Tibial artery (tissue), 4 donors: ENCODE results near the gene LNP1.

Experiments
- DNase-seq, 2 donors: peaks; one replicate each; pipeline ENCODE4 v3.0.0-alpha.2; 2019
- H3K27ac ChIP-seq, 2 donors: fragments of 200-600 bp; sonication (generic) in 1 of 2; 1 replicate in 1 of 2; 2 replicates in 1 of 2; pipeline ENCODE4 v1.5.1; 2018 to 2019; ENCODE audit warnings: mild to moderate bottlenecking in 1 of 2
- H3K27me3 ChIP-seq, 2 donors: fragments of 200-600 bp; sonication (generic) in 1 of 2; one replicate each; pipeline versions ENCODE4 v1.5.1 to v1.6.0; 2016 to 2019
- H3K36me3 ChIP-seq, 3 donors: fragments of 200-600 bp; sonication (generic) in 2 of 3; one replicate each; pipeline ENCODE4 v1.5.1; 2016 to 2019; ENCODE audit warnings: mild to moderate bottlenecking in 2 of 3
- H3K4me1 ChIP-seq, 4 donors: fragments of 200-600 bp; sonication (generic) in 2 of 4; 1 replicate in 3 of 4; 2 replicates in 1 of 4; pipeline ENCODE4 v1.5.1; 2016 to 2019
- H3K4me3 ChIP-seq, 2 donors: fragments of 200-600 bp; sonication (generic) in 1 of 2; 1 replicate in 1 of 2; 2 replicates in 1 of 2; pipeline ENCODE4 v1.5.1; 2018 to 2019; ENCODE audit warnings: mild to moderate bottlenecking in 2 of 2
- H3K9me3 ChIP-seq, 3 donors: fragments of 200-600 bp; sonication (generic) in 1 of 3; one replicate each; pipeline ENCODE4 v1.5.1; 2016 to 2019
- CTCF ChIP-seq, 2 experiments: fragments of 200-600 bp in 1 of 2; fragments of 450-650 bp in 1 of 2; IDR thresholded peaks; one replicate each; pipeline ENCODE4 v1.5.1; 2017 to 2019; ENCODE audit warnings: antibody characterized with exemption in 2 of 2, mild to moderate bottlenecking in 1 of 2, moderate library complexity in 1 of 2
- intact Hi-C: fragments of 100-400 bp; cut with DNase I; formaldehyde crosslinking; loops from one replicate; pipeline ENCODE4 v1.15.0; 2023; ENCODE audit warnings: low total_unique reads

Gene LNP1

GRCh38 chr3:100413613-100414012 is 12.3 kb downstream of the LNP1 start:
- H3K36me3 ChIP-seq = peaks cover 0 to 24% (median 12%) of the 10 kb centered on the region in 3 donors
- no peak overlapping the region for H3K27ac ChIP-seq
- no peak overlapping the region for H3K4me3 ChIP-seq
- intact Hi-C loops = no loop called here
- TF ChIP-seq CTCF (IDR thresholded peaks at IDR 0.05) = no peak
- DNase-seq = no peak
- H3K9me3 ChIP-seq = peaks cover 0 to 8% (median 0%) of the 10 kb centered on the region in 3 donors
- no peaks in the 10 kb centered on the region for H3K27me3 ChIP-seq
- H3K4me1 ChIP-seq = no peaks in the 10 kb centered on the region

- TF ChIP-seq CTCF (IDR thresholded peaks at IDR 0.05) = no peak
- no peak overlapping the region for H3K4me3 ChIP-seq
- no peaks in the 10 kb centered on the region for H3K27me3 ChIP-seq
- no peaks in the 10 kb centered on the region for H3K4me1 ChIP-seq
- H3K36me3 ChIP-seq = peaks cover 0 to 22% (median 8%) of the 10 kb centered on the region in 3 donors
- intact Hi-C loops = no loop called here
- DNase-seq = no peak
- no peak overlapping the region for H3K27ac ChIP-seq
- peaks cover 0 to 5% (median 0%) of the 10 kb centered on the region in 3 donors for H3K9me3 ChIP-seq
These were observed 14.8 kb downstream of the LNP1 start for GRCh38 chr3:100416176-100416575.

- H3K4me3 ChIP-seq = no peak overlapping the region
- H3K27ac ChIP-seq = no peak overlapping the region
- no peaks in the 10 kb centered on the region for H3K9me3 ChIP-seq
- peaks cover 0 to 15% (median 3%) of the 10 kb centered on the region in 3 donors for H3K36me3 ChIP-seq
- H3K27me3 ChIP-seq = no peaks in the 10 kb centered on the region
- DNase-seq = no peak
- intact Hi-C loops = no loop called here
- TF ChIP-seq CTCF (IDR thresholded peaks at IDR 0.05) = no peak
- H3K4me1 ChIP-seq = no peaks in the 10 kb centered on the region
These were observed 15.5 kb downstream of the LNP1 start for GRCh38 chr3:100416863-100417262.

GRCh38 chr3:100419406-100419805 is 18.1 kb downstream of the LNP1 start:
- Histone ChIP-seq H3K4me1 (no peaks in the 10 kb centered on the region), H3K4me3 (no peak overlapping the region), H3K27ac (no peak overlapping the region), H3K36me3 (peaks cover 0 to 3% (median 0%) of the 10 kb centered on the region in 3 donors), H3K9me3 (no peaks in the 10 kb centered on the region), H3K27me3 (no peaks in the 10 kb centered on the region)
- DNase-seq = no peak
- TF ChIP-seq CTCF (IDR thresholded peaks at IDR 0.05) = no peak
- intact Hi-C loops = no loop called here

GRCh38 chr3:100420885-100421284 is 19.5 kb downstream of the LNP1 start:
- Histone ChIP-seq H3K9me3 (no peaks in the 10 kb centered on the region), H3K27ac (no peak overlapping the region), H3K27me3 (no peaks in the 10 kb centered on the region), H3K4me1 (no peaks in the 10 kb centered on the region), H3K36me3 (peaks cover 0 to 3% (median 0%) of the 10 kb centered on the region in 3 donors), H3K4me3 (no peak overlapping the region)
- DNase-seq = no peak
- intact Hi-C loops = no loop called here
- no peak for TF ChIP-seq CTCF (IDR thresholded peaks at IDR 0.05)

GRCh38 chr3:100423611-100424010 is 22.3 kb downstream of the LNP1 start:
- intact Hi-C loops = no loop called here
- H3K9me3 ChIP-seq = no peaks in the 10 kb centered on the region
- H3K4me1 ChIP-seq = peaks cover 0 to 6% (median 0%) of the 10 kb centered on the region in 4 donors
- H3K27ac ChIP-seq = no peak overlapping the region
- H3K4me3 ChIP-seq = no peak overlapping the region
- no peaks in the 10 kb centered on the region for H3K27me3 ChIP-seq
- TF ChIP-seq CTCF (IDR thresholded peaks at IDR 0.05) = no peak
- peaks cover 0 to 3% (median 0%) of the 10 kb centered on the region in 3 donors for H3K36me3 ChIP-seq
- no peak for DNase-seq
